ENCODE data around the gene CAPG.
"Not testable (repeated sequence)": the region's sequence is repeated elsewhere in the genome, so short reads cannot be mapped to it uniquely, and the experiment has no call there.

Gene CAPG

GRCh38 chr2:85415980-85416650 is 5.9 kb upstream of the CAPG start:
- H3K4me1 ChIP-seq (ENCODE audit: control insufficient read depth in 1 of 2, insufficient read depth in 2 of 2, low read length in 2 of 2), result peaks cover 10 to 11% of the 10 kb centered on the region in 2 donors
- no peaks in the 10 kb centered on the region for H3K9me3 ChIP-seq (ENCODE audit: control insufficient read depth in 1 of 2, low read length in 2 of 2)
- no peaks in the 10 kb centered on the region for H3K36me3 ChIP-seq (ENCODE audit: control insufficient read depth in 1 of 2, insufficient read depth in 2 of 2, low read length in 2 of 2)
- H3K27me3 ChIP-seq (ENCODE audit: low read depth, low read length), result no peaks in the 10 kb centered on the region
- no peak overlapping the region for H3K4me3 ChIP-seq (ENCODE audit: low read depth in 1 of 2, low read length in 2 of 2)
- H3K27ac ChIP-seq (ENCODE audit: low read length), result no peak overlapping the region

- H3K4me3 ChIP-seq (ENCODE audit: low read depth in 1 of 2, low read length in 2 of 2), result no peak overlapping the region
- H3K27ac ChIP-seq (ENCODE audit: low read length), result no peak overlapping the region
- no peaks in the 10 kb centered on the region for H3K9me3 ChIP-seq (ENCODE audit: control insufficient read depth in 1 of 2, low read length in 2 of 2)
- H3K27me3 ChIP-seq (ENCODE audit: low read depth, low read length), result no peaks in the 10 kb centered on the region
- H3K36me3 ChIP-seq (ENCODE audit: control insufficient read depth in 1 of 2, insufficient read depth in 2 of 2, low read length in 2 of 2), result no peaks in the 10 kb centered on the region
- peaks cover 10 to 16% of the 10 kb centered on the region in 2 donors for H3K4me1 ChIP-seq (ENCODE audit: control insufficient read depth in 1 of 2, insufficient read depth in 2 of 2, low read length in 2 of 2)
These were observed 4.8 kb upstream of the CAPG start for GRCh38 chr2:85414761-85415553.

GRCh38 chr2:85414421-85414759 is 4.2 kb upstream of the CAPG start:
- peak overlapping the region in 1 of 2 donors; percentile 50 for H3K4me3 ChIP-seq (ENCODE audit: low read depth in 1 of 2, low read length in 2 of 2)
- H3K4me1 ChIP-seq (ENCODE audit: control insufficient read depth in 1 of 2, insufficient read depth in 2 of 2, low read length in 2 of 2), result peaks cover 13 to 14% of the 10 kb centered on the region in 2 donors
- H3K36me3 ChIP-seq (ENCODE audit: control insufficient read depth in 1 of 2, insufficient read depth in 2 of 2, low read length in 2 of 2), result not testable (repeated sequence)

GRCh38 chr2:85413592-85414420 is 3.6 kb upstream of the CAPG start:
- Histone ChIP-seq H3K27me3 (ENCODE audit: low read depth, low read length) (no peaks in the 10 kb centered on the region), H3K4me3 (ENCODE audit: low read depth in 1 of 2, low read length in 2 of 2) (peak overlapping the region; percentile 50 to 55), H3K27ac (ENCODE audit: low read length) (no peak overlapping the region), H3K36me3 (ENCODE audit: control insufficient read depth in 1 of 2, insufficient read depth in 2 of 2, low read length in 2 of 2) (no peaks in the 10 kb centered on the region), H3K9me3 (ENCODE audit: control insufficient read depth in 1 of 2, low read length in 2 of 2) (no peaks in the 10 kb centered on the region), H3K4me1 (ENCODE audit: control insufficient read depth in 1 of 2, insufficient read depth in 2 of 2, low read length in 2 of 2) (peaks cover 10 to 13% of the 10 kb centered on the region in 2 donors)

More at GRCh38 chr2:85414421-85414759, 4.2 kb upstream of the CAPG start:
- not testable (repeated sequence) for H3K27ac ChIP-seq (ENCODE audit: low read length); H3K9me3 ChIP-seq (ENCODE audit: control insufficient read depth in 1 of 2, low read length in 2 of 2); H3K27me3 ChIP-seq (ENCODE audit: low read depth, low read length)

- Histone ChIP-seq H3K4me3 (ENCODE audit: low read depth in 1 of 2, low read length in 2 of 2) (no peak overlapping the region), H3K27ac (ENCODE audit: low read length) (no peak overlapping the region), H3K9me3 (ENCODE audit: control insufficient read depth in 1 of 2, low read length in 2 of 2) (no peaks in the 10 kb centered on the region), H3K27me3 (ENCODE audit: low read depth, low read length) (no peaks in the 10 kb centered on the region), H3K36me3 (ENCODE audit: control insufficient read depth in 1 of 2, insufficient read depth in 2 of 2, low read length in 2 of 2) (no peaks in the 10 kb centered on the region), H3K4me1 (ENCODE audit: control insufficient read depth in 1 of 2, insufficient read depth in 2 of 2, low read length in 2 of 2) (peaks cover 10 to 18% of the 10 kb centered on the region in 2 donors)
These were observed 1.2 kb upstream of the CAPG start for GRCh38 chr2:85411405-85411748.

GRCh38 chr2:85410584-85411404 is 628 bp upstream of the CAPG start:
- Histone ChIP-seq H3K4me3 (ENCODE audit: low read depth in 1 of 2, low read length in 2 of 2) (no peak overlapping the region), H3K27ac (ENCODE audit: low read length) (no peak overlapping the region), H3K27me3 (ENCODE audit: low read depth, low read length) (no peaks in the 10 kb centered on the region), H3K4me1 (ENCODE audit: control insufficient read depth in 1 of 2, insufficient read depth in 2 of 2, low read length in 2 of 2) (peaks cover 10 to 18% of the 10 kb centered on the region in 2 donors), H3K36me3 (ENCODE audit: control insufficient read depth in 1 of 2, insufficient read depth in 2 of 2, low read length in 2 of 2) (no peaks in the 10 kb centered on the region), H3K9me3 (ENCODE audit: control insufficient read depth in 1 of 2, low read length in 2 of 2) (no peaks in the 10 kb centered on the region)

GRCh38 chr2:85405201-85406059 is 4.7 kb downstream of the CAPG start:
- no peaks in the 10 kb centered on the region for H3K36me3 ChIP-seq (ENCODE audit: control insufficient read depth in 1 of 2, insufficient read depth in 2 of 2, low read length in 2 of 2)
- H3K4me3 ChIP-seq (ENCODE audit: low read depth in 1 of 2, low read length in 2 of 2), result no peak overlapping the region
- peaks cover 8 to 17% of the 10 kb centered on the region in 2 donors for H3K4me1 ChIP-seq (ENCODE audit: control insufficient read depth in 1 of 2, insufficient read depth in 2 of 2, low read length in 2 of 2)
- no peaks in the 10 kb centered on the region for H3K27me3 ChIP-seq (ENCODE audit: low read depth, low read length)
- no peaks in the 10 kb centered on the region for H3K9me3 ChIP-seq (ENCODE audit: control insufficient read depth in 1 of 2, low read length in 2 of 2)
- H3K27ac ChIP-seq (ENCODE audit: low read length), result no peak overlapping the region

- peaks cover 0 to 4% of the 10 kb centered on the region in 2 donors for H3K4me1 ChIP-seq (ENCODE audit: control insufficient read depth in 1 of 2, insufficient read depth in 2 of 2, low read length in 2 of 2)
- H3K36me3 ChIP-seq (ENCODE audit: control insufficient read depth in 1 of 2, insufficient read depth in 2 of 2, low read length in 2 of 2), result no peaks in the 10 kb centered on the region
- no peaks in the 10 kb centered on the region for H3K9me3 ChIP-seq (ENCODE audit: control insufficient read depth in 1 of 2, low read length in 2 of 2)
- H3K4me3 ChIP-seq (ENCODE audit: low read depth in 1 of 2, low read length in 2 of 2), result no peak overlapping the region
- no peak overlapping the region for H3K27ac ChIP-seq (ENCODE audit: low read length)
- no peaks in the 10 kb centered on the region for H3K27me3 ChIP-seq (ENCODE audit: low read depth, low read length)
These were observed 8.3 kb downstream of the CAPG start for GRCh38 chr2:85401844-85402243.

- Histone ChIP-seq H3K9me3 (ENCODE audit: control insufficient read depth in 1 of 2, low read length in 2 of 2) (no peaks in the 10 kb centered on the region), H3K27ac (ENCODE audit: low read length) (no peak overlapping the region), H3K4me1 (ENCODE audit: control insufficient read depth in 1 of 2, insufficient read depth in 2 of 2, low read length in 2 of 2) (peaks cover 0 to 8% of the 10 kb centered on the region in 2 donors), H3K27me3 (ENCODE audit: low read depth, low read length) (no peaks in the 10 kb centered on the region), H3K4me3 (ENCODE audit: low read depth in 1 of 2, low read length in 2 of 2) (no peak overlapping the region), H3K36me3 (ENCODE audit: control insufficient read depth in 1 of 2, insufficient read depth in 2 of 2, low read length in 2 of 2) (no peaks in the 10 kb centered on the region)
These were observed 8.7 kb downstream of the CAPG start for GRCh38 chr2:85401464-85401805.

Data from muscle layer of duodenum (tissue), 2 donors.